H9 (cell line): ENCODE results near the gene YWHAB. TPM values are rescaled to one million over a fixed set of nuclear protein-coding genes. Genes with fewer than 3 reads are reported as not detected.

Experiments
- DNase-seq: peaks from one replicate; pipeline ENCODE4 v3.0.0-alpha.2; 2017
- H2AFZ ChIP-seq: one replicate; pipeline ENCODE4 v1.6.1; 2013; ENCODE audit warnings: mild to moderate bottlenecking, low read length, control low read depth, moderate library complexity
- H2AK5ac ChIP-seq: 2 replicates; pipeline ENCODE4 v1.6.1; 2013; ENCODE audit warnings: low read length, control low read depth, mixed read lengths; ENCODE audit not compliant: insufficient read length
- H2BK120ac ChIP-seq: one replicate; pipeline ENCODE4 v1.6.1; 2013; ENCODE audit warnings: low read depth, mild to moderate bottlenecking, low read length, control low read depth, inconsistent platforms; ENCODE audit not compliant: poor library complexity, severe bottlenecking
- H2BK12ac ChIP-seq: 2 replicates; pipeline ENCODE4 v1.6.1; 2013; ENCODE audit warnings: low read length, control low read depth, mixed read lengths, low read depth; ENCODE audit not compliant: insufficient read length
- H2BK15ac ChIP-seq: 2 replicates; pipeline ENCODE4 v1.6.1; 2013; ENCODE audit warnings: low read depth, low read length, control low read depth
- H2BK20ac ChIP-seq: one replicate; pipeline ENCODE4 v1.6.1; 2013; ENCODE audit warnings: low read depth, mild to moderate bottlenecking, low read length, control low read depth, inconsistent platforms; ENCODE audit not compliant: poor library complexity, severe bottlenecking
- H2BK5ac ChIP-seq: 2 replicates; pipeline ENCODE4 v1.6.1; 2013; ENCODE audit warnings: low read length, control low read depth, mixed read lengths; ENCODE audit not compliant: insufficient read length
- H3K14ac ChIP-seq: 2 replicates; pipeline ENCODE4 v1.6.1; 2013; ENCODE audit warnings: low read length, control low read depth; ENCODE audit not compliant: insufficient read depth
- H3K18ac ChIP-seq: 2 replicates; pipeline ENCODE4 v1.6.1; 2013; ENCODE audit warnings: low read depth, mild to moderate bottlenecking, mixed read lengths, low read length, control low read depth; ENCODE audit not compliant: insufficient read length
- H3K23ac ChIP-seq: 2 replicates; pipeline ENCODE4 v1.6.1; 2013; ENCODE audit warnings: low read length, control low read depth, mixed read lengths, low read depth; ENCODE audit not compliant: insufficient read length
- H3K23me2 ChIP-seq: 2 replicates; pipeline ENCODE4 v1.6.1; 2013; ENCODE audit warnings: low read depth, mild to moderate bottlenecking, mixed read lengths, low read length, control low read depth; ENCODE audit not compliant: insufficient read length, poor library complexity, severe bottlenecking
- H3K27ac ChIP-seq: 2 replicates; pipeline ENCODE4 v1.5.1; 2013; ENCODE audit warnings: low read length, control low read depth, mixed read lengths, low read depth; ENCODE audit not compliant: insufficient read length
- H3K27me3 ChIP-seq: 2 replicates; pipeline ENCODE4 v1.6.1; 2013; ENCODE audit warnings: low read length, control low read depth, inconsistent platforms; ENCODE audit not compliant: insufficient read depth
- H3K4ac ChIP-seq: 2 replicates; pipeline ENCODE4 v1.6.1; 2013; ENCODE audit warnings: low read depth, mild to moderate bottlenecking, control low read depth, inconsistent platforms, low read length, moderate library complexity
- H3K4me1 ChIP-seq: 2 replicates; pipeline ENCODE4 v1.6.1; 2013; ENCODE audit warnings: low read length, control low read depth, inconsistent platforms; ENCODE audit not compliant: insufficient read depth
- H3K4me2 ChIP-seq: 2 replicates; pipeline ENCODE4 v1.6.1; 2013; ENCODE audit warnings: low read length, control low read depth, mixed read lengths; ENCODE audit not compliant: insufficient read length, insufficient read depth
- H3K56ac ChIP-seq: 2 replicates; pipeline ENCODE4 v1.6.1; 2013; ENCODE audit warnings: low read depth, mild to moderate bottlenecking, mixed read lengths, low read length, control low read depth; ENCODE audit not compliant: insufficient read length
- H3K79me1 ChIP-seq: 2 replicates; pipeline ENCODE4 v1.6.1; 2013; ENCODE audit warnings: low read depth, mild to moderate bottlenecking, moderate library complexity, low read length, control low read depth, inconsistent platforms; ENCODE audit not compliant: insufficient read depth, poor library complexity, severe bottlenecking
- H3K79me2 ChIP-seq: 2 replicates; pipeline ENCODE4 v1.6.1; 2013; ENCODE audit warnings: low read length, control low read depth, inconsistent platforms; ENCODE audit not compliant: insufficient read depth
- H3K9ac ChIP-seq: 2 replicates; pipeline ENCODE4 v1.6.1; 2013; ENCODE audit warnings: low read length, control low read depth, mixed read lengths; ENCODE audit not compliant: insufficient read length; ENCODE audit errors: extremely low read depth
- H3K9me3 ChIP-seq: one replicate; pipeline ENCODE4 v1.6.1; 2013; ENCODE audit warnings: low read depth, low read length, inconsistent platforms; ENCODE audit not compliant: control insufficient read depth
- H3T11ph ChIP-seq: one replicate; pipeline ENCODE4 v1.6.1; 2013; ENCODE audit warnings: mild to moderate bottlenecking, low read length, control low read depth, inconsistent platforms
- H4K20me1 ChIP-seq: one replicate; pipeline ENCODE4 v1.6.1; 2013; ENCODE audit not compliant: control insufficient read depth, insufficient read length, insufficient read depth
- H4K5ac ChIP-seq: 2 replicates; pipeline ENCODE4 v1.6.1; 2013; ENCODE audit warnings: low read depth, mild to moderate bottlenecking, mixed read lengths, low read length, control low read depth; ENCODE audit not compliant: insufficient read length
- H4K8ac ChIP-seq: replicated peaks from 2 replicates; pipeline ENCODE4 v1.6.1; 2013; ENCODE audit warnings: low read length, control low read depth, mixed read lengths, low read depth; ENCODE audit not compliant: insufficient read length
- H4K91ac ChIP-seq: 2 replicates; pipeline ENCODE4 v1.6.1; 2013; ENCODE audit warnings: low read depth, mild to moderate bottlenecking, moderate library complexity, mixed read lengths, low read length, control low read depth; ENCODE audit not compliant: insufficient read length
- H3K27ac Mint-ChIP-seq, 3 experiments: 2 replicates in 2 of 3; 3 replicates in 1 of 3; pipeline ENCODE4 v1.8.0; 2020 to 2021; ENCODE audit warnings: mixed read lengths in 3 of 3, mild to moderate bottlenecking in 1 of 3, moderate library complexity in 1 of 3
- H3K27me3 Mint-ChIP-seq: 2 replicates; pipeline ENCODE4 v1.8.0; 2021; ENCODE audit warnings: low read depth, mild to moderate bottlenecking, moderate library complexity, mixed read lengths
- H3K36me3 Mint-ChIP-seq, 3 experiments: 2 replicates in 2 of 3; 3 replicates in 1 of 3; pipeline ENCODE4 v1.8.0; 2020 to 2021; ENCODE audit warnings: low read depth in 3 of 3, mixed read lengths in 3 of 3; ENCODE audit not compliant: insufficient read depth in 1 of 3
- H3K4me1 Mint-ChIP-seq, 2 experiments: 2 replicates each; pipeline ENCODE4 v1.8.0; 2020; ENCODE audit warnings: mixed read lengths in 2 of 2
- H3K4me3 Mint-ChIP-seq, 2 experiments: 2 replicates in 1 of 2; 3 replicates in 1 of 2; pipeline ENCODE4 v1.8.0; 2020 to 2021; ENCODE audit warnings: mild to moderate bottlenecking in 2 of 2, mixed read lengths in 2 of 2, moderate library complexity in 1 of 2
- H3K9me3 Mint-ChIP-seq, 2 experiments: 2 replicates in 1 of 2; 3 replicates in 1 of 2; pipeline ENCODE4 v1.8.0; 2020; ENCODE audit warnings: mild to moderate bottlenecking in 2 of 2, mixed read lengths in 2 of 2, moderate library complexity in 1 of 2
- WGBS: extraction: QIAGEN DNeasy Blood & Tissue Kit; methylation state at CpG from one replicate; pipeline ENCODE4 v1.1.7; 2013; ENCODE audit warnings: missing lambda C conversion rate, low lambda C conversion rate, mixed read lengths; ENCODE audit not compliant: insufficient read length; ENCODE audit errors: extremely low coverage; 5-methylcytosine and 5-hydroxymethylcytosine counted together
- total RNA-seq: library from RNA; stranded (reverse); gene quantifications from 2 replicates; pipeline ENCODE4 v1.2.1, GENCODE V29; 2021
- TF ChIP-seq, protein P1 (sequence below): fragments of 200-600 bp; sonication (generic); conservative IDR thresholded peaks from 3 replicates; pipeline ENCODE4 v1.8.0; 2021; ENCODE audit warnings: antibody characterized with exemption, mild to moderate bottlenecking

The YWHAB gene
- total RNA-seq, 1 experiment from 2014 or later: 203 TPM

- H3K4me2 ChIP-seq: no peak overlapping the region
- H4K5ac ChIP-seq: no peak overlapping the region
- H3K4me1 ChIP-seq: peaks cover 7% of the 10 kb centered on the region; the same call in 1 of the 2 replicates
- TF ChIP-seq, protein P1, sequence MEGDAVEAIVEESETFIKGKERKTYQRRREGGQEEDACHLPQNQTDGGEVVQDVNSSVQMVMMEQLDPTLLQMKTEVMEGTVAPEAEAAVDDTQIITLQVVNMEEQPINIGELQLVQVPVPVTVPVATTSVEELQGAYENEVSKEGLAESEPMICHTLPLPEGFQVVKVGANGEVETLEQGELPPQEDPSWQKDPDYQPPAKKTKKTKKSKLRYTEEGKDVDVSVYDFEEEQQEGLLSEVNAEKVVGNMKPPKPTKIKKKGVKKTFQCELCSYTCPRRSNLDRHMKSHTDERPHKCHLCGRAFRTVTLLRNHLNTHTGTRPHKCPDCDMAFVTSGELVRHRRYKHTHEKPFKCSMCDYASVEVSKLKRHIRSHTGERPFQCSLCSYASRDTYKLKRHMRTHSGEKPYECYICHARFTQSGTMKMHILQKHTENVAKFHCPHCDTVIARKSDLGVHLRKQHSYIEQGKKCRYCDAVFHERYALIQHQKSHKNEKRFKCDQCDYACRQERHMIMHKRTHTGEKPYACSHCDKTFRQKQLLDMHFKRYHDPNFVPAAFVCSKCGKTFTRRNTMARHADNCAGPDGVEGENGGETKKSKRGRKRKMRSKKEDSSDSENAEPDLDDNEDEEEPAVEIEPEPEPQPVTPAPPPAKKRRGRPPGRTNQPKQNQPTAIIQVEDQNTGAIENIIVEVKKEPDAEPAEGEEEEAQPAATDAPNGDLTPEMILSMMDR: no peak
- no peak overlapping the region for H3K18ac ChIP-seq
- peaks cover 11% of the 10 kb centered on the region for H3K27me3 Mint-ChIP-seq
- no peaks in the 10 kb centered on the region for H4K20me1 ChIP-seq
- no peaks in the 10 kb centered on the region for H3K23me2 ChIP-seq
- H4K91ac ChIP-seq: no peak overlapping the region
- no peak overlapping the region for H4K8ac ChIP-seq
- no peak overlapping the region for H2BK15ac ChIP-seq
- peaks cover 6 to 14% of the 10 kb centered on the region in 2 experiments; a peak in 2 of 4 replicates for H3K4me1 Mint-ChIP-seq
- no peak overlapping the region for H3K4ac ChIP-seq
- H3K27ac Mint-ChIP-seq: no peak overlapping the region
- no peak overlapping the region for H2BK20ac ChIP-seq
- H3K27me3 ChIP-seq: no peaks in the 10 kb centered on the region
- no CpG with 5 or more reads among the region's 12 CpGs for WGBS
- H2BK120ac ChIP-seq: no peak overlapping the region
- H2AK5ac ChIP-seq: no peak overlapping the region
- no peak overlapping the region for H3K27ac ChIP-seq
- no peak overlapping the region for H2AFZ ChIP-seq
- no peaks in the 10 kb centered on the region for H3K79me1 ChIP-seq
- no peak overlapping the region for H3K56ac ChIP-seq
- no peak overlapping the region for H2BK12ac ChIP-seq
- H2BK5ac ChIP-seq: no peak overlapping the region
- H3K9me3 ChIP-seq: no peaks in the 10 kb centered on the region
- H3K9ac ChIP-seq: no peak overlapping the region
- peaks cover 0 to 6% (median 4%) of the 10 kb centered on the region in 3 experiments; a peak in 6 of 7 replicates for H3K36me3 Mint-ChIP-seq
- peaks cover 4 to 5% of the 10 kb centered on the region in 2 experiments for H3K9me3 Mint-ChIP-seq
- DNase-seq: no peak
- H3K79me2 ChIP-seq: no peaks in the 10 kb centered on the region
- no peak overlapping the region for H3T11ph ChIP-seq
- H3K14ac ChIP-seq: no peak overlapping the region
- no peak overlapping the region for H3K4me3 Mint-ChIP-seq
- no peak overlapping the region for H3K23ac ChIP-seq
Observed at GRCh38 chr20:44836601-44837120, 48.8 kb upstream of the YWHAB start.
